H1 (cell line): Measurements from ENCODE around the gene RECK. TPM values are rescaled to one million over a fixed set of nuclear protein-coding genes. Genes with fewer than 3 reads are reported as not detected.

ENCODE experiments used
- CBX5 ChIP-seq: fragments of 300-800, 300-1000 bp; sonication (generic); IDR thresholded peaks from 2 replicates; pipeline ENCODE4 v1.7.1; 2016; ENCODE audit warnings: antibody characterized with exemption, low read length, low read depth
- CHD1 ChIP-seq: IDR thresholded peaks from 2 replicates; pipeline ENCODE4 v1.6.1; 2012; ENCODE audit warnings: low read depth, low read length, improper control_type of control experiment
- GTF2F1 ChIP-seq: IDR thresholded peaks from 2 replicates; pipeline ENCODE4 v1.6.1; 2012; ENCODE audit warnings: low read depth, low read length, improper control_type of control experiment, borderline replicate concordance
- RAD21 ChIP-seq, 2 experiments: IDR thresholded peaks in 1 of 2; conservative IDR thresholded peaks in 1 of 2; 2 replicates each; pipeline ENCODE4 v1.6.1; 2011; ENCODE audit warnings: low read depth in 2 of 2, low read length in 2 of 2, improper control_type of control experiment in 1 of 2, inconsistent platforms in 1 of 2, mild to moderate bottlenecking in 1 of 2, moderate library complexity in 1 of 2
- RXRA ChIP-seq: IDR thresholded peaks from 2 replicates; pipeline ENCODE4 v1.6.1; 2011; ENCODE audit warnings: low read depth, mild to moderate bottlenecking, low read length, moderate library complexity; ENCODE audit not compliant: insufficient read depth
- SP1 ChIP-seq: IDR thresholded peaks from 2 replicates; pipeline ENCODE4 v1.6.1; 2011; ENCODE audit warnings: low read depth, low read length
- SP2 ChIP-seq: IDR thresholded peaks from 2 replicates; pipeline ENCODE4 v1.6.1; 2012; ENCODE audit warnings: mild to moderate bottlenecking, low read length, inconsistent platforms
- polyA plus RNA-seq, 7 experiments: library from polyadenylated mRNA; depleted of rRNA in 3 of 7; stranded (reverse) in 5 of 7; unstranded in 2 of 7; fragments of >200 nt in 5 of 7; fragments of 200-250 nt in 2 of 7; gene quantifications; 1 replicate in 5 of 7; 2 replicates in 1 of 7; 4 replicates in 1 of 7; pipeline versions ENCODE4 v1.2.1 to v1.2.3, GENCODE V29; 2011 to 2013; ENCODE audit warnings: missing spikeins in 2 of 7, mixed read lengths in 2 of 7
- total RNA-seq: library from RNA; stranded (reverse); fragmentation: NEBNext Ultra II Directional; extraction: Animal tissue kit (Norgen Biotek cat#: 25700); gene quantifications from 2 replicates; pipeline ENCODE4 v1.2.1, GENCODE V29; 2021

RECK gene
- total and polyA plus RNA-seq, 2 of the 8 experiments (the other 6 are each of a cell fraction or from before 2014, with no cell fraction given), result 5.4 to 9.8 TPM

DNA sequence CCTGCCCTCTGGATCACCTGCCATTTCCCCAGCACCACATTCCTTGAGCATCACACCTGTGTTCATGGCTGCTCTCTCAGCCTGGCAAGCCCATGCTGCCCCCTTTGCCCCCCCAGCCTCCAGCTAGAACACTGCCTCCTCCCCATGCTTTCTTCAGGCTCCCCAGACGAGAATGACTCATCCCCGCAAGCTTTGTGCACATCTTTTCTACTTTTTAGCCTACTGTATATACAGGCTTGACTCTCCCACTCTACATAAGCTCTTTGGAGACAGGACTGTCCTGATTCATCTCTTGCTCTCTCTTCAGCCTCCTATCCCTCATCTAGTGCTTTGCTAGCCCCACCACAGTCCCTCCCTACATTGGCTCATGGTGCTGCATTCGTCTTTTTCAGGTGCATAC is 79.9 kb downstream of the RECK start (continued):
- TF ChIP-seq RXRA (no peak), GTF2F1 (no peak), CBX5 (no peak), RAD21 (IDR thresholded peaks at IDR 0.05 in 1 of 2, conservative IDR thresholded peaks at IDR 0.05 in 1 of 2; ENCODE audit: low read depth in 2 of 2, low read length in 2 of 2) (no peak), SP2 (no peak), CHD1 (no peak), SP1 (no peak)
- TF ChIP-seq, all 59 proteins: peak for 0
